Sciatic nerve (tissue), 2 donors: Measurements from ENCODE around the gene CLDN11. TPM values are rescaled to one million over a fixed set of nuclear protein-coding genes. Genes with fewer than 3 reads are reported as not detected.

Source experiments
- ATAC-seq: fragments of 200-7000 bp; cut with Tn5 transposase; one replicate; pipeline ENCODE4 v1.9.1; 2020; ENCODE audit warnings: mild to moderate bottlenecking, moderate library complexity
- DNase-seq: peaks from one replicate; pipeline ENCODE4 v3.0.0-alpha.2; 2020; ENCODE audit warnings: low spot score
- intact Hi-C: fragments of 100-400 bp; cut with DNase I; formaldehyde crosslinking; loops from one replicate; pipeline ENCODE4 v1.14.2; 2022
- microRNA-seq: library from miRNA; unstranded; fragments of <30 nt; microRNA quantifications from one replicate; pipeline ENCODE4 v1.2.0, GENCODE V29; 2020
- total RNA-seq: library from RNA; stranded (reverse); fragmentation: NEBNext Ultra II Directional; extraction: Animal tissue kit (Norgen Biotek cat#: 25700); gene quantifications from one replicate; pipeline ENCODE4 v1.2.1, GENCODE V29; 2021
- donor health status: DM: no; HTN: no; CAD: no.
- donor health status: DM: no; HTN: no; CAD: no.

The CLDN11 gene
- total RNA-seq, 1 donor from 2014 or later: 88.2 TPM

- no peak for DNase-seq
- ATAC-seq: no peak
- intact Hi-C loops: no loop called here
Measured at GRCh38 chr3:170465955-170466354, 47.3 kb downstream of the CLDN11 start.

- ATAC-seq (peak; percentile 76), DNase-seq (peak; percentile 71)
- intact Hi-C loops: no loop called here
Measured at GRCh38 chr3:170467007-170467406, 48.3 kb downstream of the CLDN11 start.

DNA sequence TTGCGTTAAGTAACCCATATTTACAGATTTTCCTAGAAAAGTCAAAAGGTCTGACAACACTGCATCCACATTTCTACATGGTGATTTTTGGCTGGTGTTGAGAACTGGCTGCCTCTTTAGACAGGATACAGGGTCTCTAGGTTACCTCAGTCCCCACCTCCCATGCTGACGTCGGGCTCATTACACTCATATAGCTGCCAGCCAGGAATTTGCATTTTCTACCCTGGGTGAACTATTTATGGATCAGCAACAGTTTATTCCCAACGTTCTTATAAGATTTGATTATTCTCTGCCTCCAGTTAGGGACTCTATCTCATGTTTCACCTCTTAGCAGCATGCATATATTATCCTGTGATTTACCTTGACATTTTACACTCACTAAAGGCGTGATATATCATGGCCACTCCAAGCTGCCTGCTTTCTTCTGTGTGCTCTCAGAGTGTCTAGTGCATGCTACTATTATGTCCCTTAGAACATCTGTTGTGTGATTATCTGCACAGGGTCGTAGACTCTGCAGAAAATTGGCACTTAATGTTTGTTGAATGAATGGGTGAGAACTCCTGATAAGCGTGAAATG, 49.0 kb downstream of the CLDN11 start:
- intact Hi-C loops: no loop called here

DNA sequence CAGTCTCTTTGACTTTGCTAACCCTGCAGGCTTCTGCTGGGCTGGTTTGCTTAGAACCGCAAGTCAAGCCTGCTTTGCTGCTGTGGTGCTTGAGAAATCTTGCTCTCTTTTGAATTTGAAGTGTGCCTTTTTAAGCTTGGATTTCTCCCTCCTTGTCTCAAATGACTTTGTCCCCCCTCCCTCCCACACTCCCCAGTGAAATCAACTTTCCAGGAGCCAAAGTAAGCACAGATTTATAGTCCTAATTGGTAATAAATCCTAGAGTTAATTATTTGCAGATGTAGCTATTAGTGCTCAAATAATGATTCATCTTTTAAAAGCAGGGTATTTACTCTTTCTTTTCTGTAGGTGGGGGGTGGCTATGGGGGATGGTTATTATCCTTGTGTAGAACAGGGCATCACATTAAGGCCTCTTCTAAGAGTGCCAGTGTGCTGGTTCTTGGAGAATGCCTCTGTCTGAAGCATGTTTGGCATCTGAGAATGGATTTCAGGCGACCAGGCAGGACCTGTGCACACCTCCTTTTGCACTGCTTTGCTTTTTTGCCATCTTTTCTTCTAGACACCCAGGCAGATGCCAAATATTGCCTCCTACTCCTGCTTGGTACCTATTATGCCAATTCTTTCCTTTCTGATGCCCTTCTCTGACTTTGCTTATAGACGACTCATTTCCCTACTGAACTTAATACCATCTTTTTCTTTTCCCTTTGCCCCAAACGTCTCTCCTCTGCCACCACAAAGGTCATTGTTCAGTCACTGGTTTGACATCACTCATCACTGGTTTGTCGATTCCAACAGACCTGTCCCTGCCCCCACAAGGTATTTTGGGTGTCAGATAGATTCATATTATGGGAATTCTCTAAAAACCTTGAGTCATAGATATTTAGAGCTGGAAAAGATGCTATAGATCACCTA, 50.7 kb downstream of the CLDN11 start:
- intact Hi-C loops: no loop called here
- ATAC-seq: peak; percentile 73
- DNase-seq: no peak

More for the DNA sequence above, 49.0 kb downstream of the CLDN11 start:
- no peak for DNase-seq
- peak; percentile 26 for ATAC-seq

- DNase-seq (no peak), ATAC-seq (peak; percentile 80)
- intact Hi-C loops: no loop called here
Measured at GRCh38 chr3:170470063-170471016, 51.7 kb downstream of the CLDN11 start.

DNA sequence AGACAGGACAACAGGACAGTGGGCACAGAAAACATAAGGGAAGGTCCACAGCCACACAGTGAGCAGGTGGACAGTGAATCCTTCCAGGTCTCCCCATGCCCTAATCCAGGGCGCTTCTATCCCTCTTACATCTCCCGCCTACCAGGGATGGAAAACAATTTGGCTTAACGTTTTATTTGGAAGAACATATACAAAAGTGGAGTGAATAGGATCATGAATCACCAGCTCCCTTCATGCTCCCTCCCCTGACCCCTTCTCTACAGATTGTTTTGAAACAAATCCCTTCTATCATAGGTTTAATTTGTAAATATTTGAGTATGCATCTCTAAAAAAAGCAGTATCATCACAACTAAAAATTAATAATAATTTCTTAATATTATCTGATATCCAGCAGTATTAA, 52.5 kb downstream of the CLDN11 start:
- no peak for ATAC-seq
- DNase-seq: no peak
- intact Hi-C loops: no loop called here

- ATAC-seq: no peak
- intact Hi-C loops: no loop called here
- DNase-seq: no peak
Measured at GRCh38 chr3:170473358-170473757, 54.7 kb downstream of the CLDN11 start.

DNA sequence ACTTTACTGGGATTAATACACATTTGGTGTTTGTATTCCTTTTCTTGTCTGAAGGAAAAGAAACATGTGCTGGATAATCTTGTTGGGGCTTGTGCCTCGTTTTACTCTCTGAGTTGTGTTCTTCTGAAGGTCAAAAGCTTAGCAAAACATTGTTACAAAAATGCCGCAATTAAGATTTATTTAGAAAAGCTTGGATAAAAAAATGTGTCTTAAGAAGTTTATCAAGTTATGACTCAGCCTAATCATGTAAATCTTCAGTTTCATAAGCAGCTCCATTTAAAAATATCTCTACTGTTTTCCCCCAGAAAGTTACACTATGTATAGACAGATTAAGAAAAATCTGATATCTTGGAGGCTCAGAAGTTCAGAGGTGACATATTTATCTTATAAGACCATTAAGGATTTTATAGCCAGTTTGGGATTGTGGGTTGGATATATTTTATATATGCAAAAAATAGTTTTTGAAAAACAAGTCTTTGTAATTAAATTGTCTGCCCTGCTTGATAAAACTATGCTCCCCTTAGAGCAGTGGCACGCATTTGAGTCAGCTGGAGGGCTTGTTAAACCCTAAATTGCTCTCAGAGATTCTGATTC, 56.5 kb downstream of the CLDN11 start:
- DNase-seq: no peak
- intact Hi-C loops: no loop called here
- ATAC-seq: no peak

DNA sequence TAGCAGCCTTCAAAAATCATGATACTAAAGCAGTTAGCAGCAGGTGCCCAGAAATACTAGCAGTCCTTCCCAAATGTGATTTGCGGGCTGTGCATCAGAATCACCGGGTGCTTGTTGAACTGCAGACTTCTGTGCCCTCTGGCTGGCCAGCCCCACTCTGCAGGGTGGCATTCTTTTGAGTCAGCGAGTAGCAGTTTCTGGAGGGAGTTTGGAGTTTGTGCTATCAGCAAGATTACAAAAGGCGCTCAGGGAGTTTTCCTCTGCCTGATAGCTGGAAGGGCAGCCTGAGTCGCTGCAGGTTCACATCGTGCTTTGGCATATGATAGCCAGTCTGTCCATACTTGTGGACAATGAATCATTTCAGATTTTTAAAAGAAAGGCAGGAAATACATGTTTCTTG, 57.6 kb downstream of the CLDN11 start:
- no peak for ATAC-seq
- intact Hi-C loops: no loop called here
- DNase-seq: no peak

DNA sequence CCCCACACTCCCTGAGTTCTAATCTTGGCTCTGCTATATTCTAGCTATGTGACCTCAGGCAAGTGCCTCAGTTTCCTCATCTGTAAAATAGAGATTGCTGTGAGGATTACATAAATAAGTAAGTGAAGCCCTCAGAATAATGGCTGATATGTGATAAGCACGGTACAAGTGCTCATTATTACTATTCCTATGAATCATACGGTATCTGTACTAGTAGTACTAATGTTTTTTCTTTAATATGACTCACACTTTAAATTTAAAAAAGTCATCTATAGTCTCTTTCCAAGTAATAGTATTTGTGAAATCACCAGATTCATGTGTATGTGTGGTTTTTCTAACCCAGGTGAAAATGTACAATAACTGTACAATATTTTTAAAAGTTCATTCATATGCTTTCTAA, 58.7 kb downstream of the CLDN11 start:
- ATAC-seq: no peak
- no peak for DNase-seq
- intact Hi-C loops: no loop called here

- ATAC-seq: no peak
- DNase-seq: no peak
- intact Hi-C loops: no loop called here
Measured at GRCh38 chr3:170480111-170480510, 61.4 kb downstream of the CLDN11 start.

GRCh38 chr3:170482199-170482598, 63.5 kb downstream of the CLDN11 start:
- intact Hi-C loops: no loop called here
- DNase-seq (no peak), ATAC-seq (no peak)

DNA sequence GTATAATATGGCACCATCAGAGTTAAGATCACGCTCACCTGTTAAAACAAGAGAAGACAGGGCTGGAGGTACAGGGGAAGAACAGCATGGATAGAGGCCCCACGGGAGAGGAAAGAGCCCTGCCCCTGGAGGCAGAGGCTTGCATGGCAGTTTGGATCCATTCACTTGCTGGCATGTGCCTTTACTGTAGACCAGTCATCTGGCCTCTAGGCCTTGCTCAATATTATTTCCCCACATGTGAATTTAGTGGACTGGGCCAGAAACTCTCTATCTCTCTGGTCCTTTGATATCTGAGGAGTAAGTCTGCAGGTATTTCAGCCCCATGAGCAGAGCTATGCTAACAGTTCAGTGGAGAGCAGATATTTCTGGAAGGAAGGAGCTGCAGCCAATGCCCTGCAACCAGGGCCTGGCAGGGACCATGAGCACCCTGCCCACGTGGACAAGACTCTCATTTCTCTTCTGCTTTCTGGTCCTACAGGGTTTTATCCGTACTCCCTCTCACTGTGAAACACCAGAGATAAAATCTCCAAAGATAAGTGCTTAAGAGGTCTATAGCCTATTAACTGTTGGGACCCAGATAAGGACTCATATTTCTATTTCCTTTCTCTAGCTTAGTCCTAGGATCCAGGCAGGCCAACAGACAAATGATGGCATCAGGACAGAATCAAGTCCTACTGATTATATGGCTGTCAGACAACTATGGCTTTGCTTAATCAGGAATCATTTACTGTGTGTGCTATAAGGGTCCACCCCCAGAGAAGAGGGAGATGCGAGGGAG, 65.0 kb downstream of the CLDN11 start:
- ATAC-seq: no peak
- intact Hi-C loops: no loop called here

More for the DNA sequence above, 65.0 kb downstream of the CLDN11 start:
- no peak for DNase-seq

Small RNA genes within 50 kb of the gene (microRNA-seq; reads per million reads assigned to microRNA genes)
- not detected for gene MIR6828

Other genes starting within 250 kb of the CLDN11 start
- 142 TPM for gene PHC3, start 237.1 kb upstream of the CLDN11 start, total RNA-seq
- gene PRKCI, start 196.4 kb upstream of the CLDN11 start, total RNA-seq: 56.7 TPM
- gene SKIL, start 61.2 kb upstream of the CLDN11 start, total RNA-seq: 85.2 TPM
- gene SLC7A14, start 167.2 kb downstream of the CLDN11 start, total RNA-seq: 0.04 TPM